Femur (tissue), 1 donor: ENCODE measurements around the gene DOCK1.

Source experiments
- DNase-seq: peaks from one replicate; pipeline ENCODE4 v3.0.0-alpha.2; 2017

The DOCK1 gene

DNA sequence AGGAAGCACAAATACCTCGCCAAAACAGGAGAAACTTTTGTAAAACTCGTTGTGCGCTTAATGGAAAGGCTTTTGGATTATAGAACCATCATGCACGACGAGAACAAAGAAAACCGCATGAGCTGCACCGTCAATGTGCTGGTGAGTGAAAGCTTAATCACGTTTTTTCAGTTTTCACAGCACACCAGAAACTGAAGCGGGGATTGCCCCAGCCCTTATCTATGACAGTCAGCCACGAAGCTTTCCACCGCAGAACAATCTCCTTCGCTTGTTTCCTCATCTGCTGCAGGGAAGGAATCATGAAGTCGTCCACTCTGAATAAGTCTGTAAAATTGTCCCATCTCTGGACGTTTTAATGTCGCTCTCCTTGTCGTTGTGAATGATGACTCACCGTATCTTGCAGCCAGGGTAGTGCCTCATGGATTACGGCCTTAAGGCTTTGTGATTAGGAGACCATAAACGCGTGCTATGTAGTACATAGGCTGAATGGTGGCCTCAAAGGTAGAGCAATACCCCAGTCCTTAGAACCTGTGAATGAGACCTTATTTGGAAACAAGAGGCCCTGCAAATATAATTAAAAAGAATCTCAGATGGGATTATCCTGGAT is 468.9 kb downstream of the DOCK1 start:
- no peak for DNase-seq

DNA sequence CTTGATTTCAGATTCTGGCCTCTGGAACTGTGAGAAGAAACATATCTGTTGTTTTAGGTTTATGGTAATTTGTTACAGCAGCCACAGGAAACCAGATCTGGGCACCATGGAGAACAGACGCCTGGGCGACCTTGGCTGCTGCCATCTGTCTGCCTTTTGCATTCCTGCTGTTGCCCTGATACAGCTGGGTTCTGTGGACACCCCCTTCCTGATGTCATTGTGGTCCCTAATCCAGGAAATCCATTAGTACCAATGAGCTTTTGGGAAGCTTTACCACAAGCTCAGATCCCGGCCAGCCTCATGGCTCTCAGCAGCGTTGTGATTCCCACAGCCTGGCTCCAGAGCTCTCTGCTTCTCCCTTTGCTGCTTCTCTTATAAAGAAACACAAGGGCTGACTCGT is 469.7 kb downstream of the DOCK1 start:
- DNase-seq, result peak; percentile 42

DNA sequence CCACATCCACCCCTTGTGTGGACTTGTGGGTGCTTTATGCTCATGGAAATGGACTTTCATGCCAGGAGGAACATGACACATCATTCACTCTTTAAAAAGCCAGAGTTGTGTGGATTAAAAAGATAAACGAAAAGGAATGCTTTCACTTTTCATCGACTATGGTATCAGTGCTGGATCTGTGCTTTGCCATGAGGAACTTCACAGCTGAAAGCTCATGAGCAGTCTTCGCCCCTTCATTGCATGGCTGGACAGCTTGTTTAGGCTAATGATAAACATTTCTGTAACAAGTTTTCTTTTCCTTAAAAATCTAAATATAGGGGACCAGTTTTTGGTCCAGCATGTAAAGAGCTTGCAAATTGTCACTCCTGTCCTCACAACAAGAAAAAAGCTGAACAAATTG is 470.2 kb downstream of the DOCK1 start:
- no peak for DNase-seq

DNA sequence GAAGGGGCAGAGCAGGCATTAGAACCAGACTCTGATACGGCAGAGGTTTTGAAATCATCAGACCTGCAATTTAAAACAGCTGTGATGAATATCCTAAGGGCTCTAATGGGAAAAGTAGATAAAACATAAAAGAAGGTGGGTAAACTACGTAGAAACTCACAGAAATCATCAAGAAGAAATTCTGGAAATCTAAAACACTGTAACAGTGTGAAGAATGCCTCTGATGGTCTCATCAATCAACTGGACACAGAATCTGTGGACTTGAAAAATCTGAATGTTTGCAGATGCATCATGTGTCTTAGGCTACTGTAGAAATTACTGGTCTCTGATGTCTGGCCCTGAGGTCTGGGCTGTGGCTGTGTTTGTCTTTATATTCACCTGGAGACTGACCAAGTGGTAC is 470.8 kb downstream of the DOCK1 start:
- no peak for DNase-seq

DNA sequence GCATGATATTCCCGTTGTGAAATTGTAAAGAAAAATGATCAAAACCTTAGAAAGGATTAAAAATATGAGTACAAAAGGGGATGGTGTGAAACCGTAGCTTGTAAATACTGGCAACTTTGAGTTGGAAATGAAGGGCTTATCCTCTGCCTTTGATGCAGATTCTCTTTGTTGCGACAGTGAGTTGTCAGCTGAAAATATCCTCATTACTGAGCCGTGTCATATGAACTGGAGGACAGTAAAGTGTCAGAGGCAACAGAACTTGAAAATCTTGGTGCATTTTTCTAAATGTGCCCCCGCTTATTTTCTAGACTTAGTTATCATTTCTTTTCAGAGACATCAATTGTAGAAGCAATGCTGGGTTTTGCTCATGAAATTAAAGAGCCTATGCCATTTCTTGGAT is 473.4 kb downstream of the DOCK1 start:
- DNase-seq, result no peak

GRCh38 chr10:127384532-127384931 is 479.3 kb downstream of the DOCK1 start:
- DNase-seq, result no peak

DNA sequence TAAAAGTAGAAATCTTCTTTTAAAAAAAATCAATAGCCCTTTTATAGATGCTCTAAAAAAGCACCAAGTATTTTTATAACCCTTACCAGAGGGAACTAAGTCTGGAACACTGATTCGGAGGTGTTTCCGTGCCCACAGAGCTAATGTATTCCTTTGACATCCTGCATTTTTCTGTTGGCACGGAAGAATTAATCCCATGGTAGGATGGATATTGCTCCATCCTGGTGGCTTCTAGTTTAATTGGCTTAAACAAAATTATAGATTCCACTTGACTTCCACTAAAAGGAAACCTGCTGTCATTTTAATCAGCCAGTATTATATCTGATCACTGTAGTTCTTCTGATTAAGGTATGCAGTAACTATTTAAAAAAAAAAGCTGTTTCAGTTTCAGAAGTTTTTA is 479.8 kb downstream of the DOCK1 start:
- DNase-seq, result no peak

- no peak for DNase-seq
Observed at GRCh38 chr10:127386606-127387327, 481.5 kb downstream of the DOCK1 start.

- DNase-seq, result no peak
Observed at GRCh38 chr10:127391875-127392274, 486.6 kb downstream of the DOCK1 start.

GRCh38 chr10:127392351-127393235 is 487.4 kb downstream of the DOCK1 start:
- no peak for DNase-seq

DNA sequence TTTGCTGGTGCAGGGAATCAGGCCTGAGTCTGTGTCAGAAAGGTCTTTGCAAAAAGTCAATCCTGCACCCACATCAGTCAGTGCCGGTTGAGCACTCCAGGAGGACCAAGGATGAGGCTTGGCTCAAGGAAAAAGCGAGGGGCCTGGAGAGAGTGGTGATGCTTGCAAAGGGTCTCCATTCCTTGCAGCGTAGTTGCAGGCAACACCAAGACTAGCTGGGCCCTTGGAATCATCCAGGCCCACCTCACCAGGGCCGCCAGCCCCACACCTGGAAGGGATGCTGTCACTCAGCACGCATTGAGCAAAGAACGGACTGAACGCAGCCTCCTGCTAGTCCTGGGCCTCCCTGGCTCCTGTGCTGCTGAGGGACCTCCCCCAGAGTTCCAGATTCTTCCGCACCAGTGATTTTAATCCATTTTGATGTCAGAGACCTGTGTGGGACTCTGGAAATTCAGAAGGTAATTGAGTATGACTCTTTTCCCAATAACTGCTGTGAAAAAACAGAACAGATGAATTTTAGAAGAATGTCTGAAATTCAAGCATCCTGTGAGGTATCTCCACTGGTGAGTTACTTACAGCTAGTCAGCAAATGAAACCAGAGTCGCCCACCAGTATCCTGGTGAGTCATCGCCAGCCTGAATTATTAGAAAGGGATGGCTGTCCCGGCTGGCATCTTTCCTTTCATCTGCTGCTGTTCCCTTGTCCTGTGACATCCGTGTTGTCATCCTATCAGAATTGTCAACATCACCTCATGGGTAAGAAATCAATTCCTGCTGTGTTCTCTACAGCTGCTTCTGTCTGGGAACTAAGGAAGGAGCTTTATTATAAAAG is 493.1 kb downstream of the DOCK1 start:
- no peak for DNase-seq

GRCh38 chr10:127398971-127399365 is 493.7 kb downstream of the DOCK1 start:
- no peak for DNase-seq

- DNase-seq, result no peak
Observed at GRCh38 chr10:127399668-127400067, 494.4 kb downstream of the DOCK1 start.

DNA sequence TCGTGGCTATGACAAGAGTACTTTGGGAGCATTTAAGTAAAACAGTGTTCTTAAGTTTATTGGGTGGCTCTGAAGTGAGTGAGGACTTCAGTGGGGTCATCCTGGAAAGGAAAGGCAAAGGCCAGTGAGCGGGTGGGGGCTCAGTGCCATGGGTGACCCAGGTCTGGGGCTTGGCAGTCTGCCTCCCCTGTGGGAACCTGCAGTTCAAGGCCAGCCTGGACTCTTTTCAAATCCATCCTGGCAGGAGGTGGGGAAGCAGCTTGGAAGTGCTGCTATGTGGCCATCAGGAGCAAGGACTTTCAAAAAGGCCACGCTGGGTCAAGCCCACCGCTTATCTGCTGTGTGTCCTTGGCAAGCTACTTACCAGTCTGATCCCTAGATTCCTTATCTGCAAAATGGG is 495.0 kb downstream of the DOCK1 start:
- DNase-seq, result no peak

DNA sequence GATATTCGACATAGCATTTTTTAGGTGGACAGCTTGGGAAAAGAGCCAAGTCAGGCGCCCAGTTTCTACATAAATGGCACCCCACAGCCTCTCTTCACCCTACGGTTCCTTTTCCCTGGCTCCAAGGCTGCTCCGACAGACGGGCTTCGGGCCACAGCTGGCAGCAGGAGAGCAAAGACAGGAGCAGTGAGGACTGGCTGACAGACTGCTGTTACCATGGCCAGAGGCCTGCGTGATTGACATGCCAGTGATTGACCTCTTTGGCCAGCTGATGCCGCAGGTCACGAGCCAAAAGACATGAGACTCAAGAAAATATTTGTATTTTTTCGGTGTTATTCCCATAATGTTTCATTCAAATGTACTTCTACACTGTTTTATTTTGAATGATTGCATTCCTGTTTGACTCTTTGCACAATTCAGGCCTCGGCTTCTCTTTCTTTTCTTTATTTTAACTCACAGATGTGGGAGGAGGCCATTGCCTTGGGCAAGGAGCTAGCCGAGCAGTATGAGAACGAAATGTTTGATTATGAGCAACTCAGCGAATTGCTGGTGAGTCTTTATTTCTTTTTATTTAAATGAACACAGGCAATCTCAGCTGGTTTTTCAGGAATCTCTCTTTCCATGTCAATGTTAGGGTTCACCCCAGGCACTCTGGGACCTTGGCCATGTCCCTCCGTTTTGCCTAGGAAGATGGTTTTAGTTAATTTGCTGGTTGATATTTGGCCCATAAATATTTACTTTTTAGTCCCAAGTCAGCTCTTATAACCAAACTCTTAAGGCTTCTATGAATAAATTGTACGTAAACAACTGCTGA is 497.6 kb downstream of the DOCK1 start:
- DNase-seq, result no peak

DNA sequence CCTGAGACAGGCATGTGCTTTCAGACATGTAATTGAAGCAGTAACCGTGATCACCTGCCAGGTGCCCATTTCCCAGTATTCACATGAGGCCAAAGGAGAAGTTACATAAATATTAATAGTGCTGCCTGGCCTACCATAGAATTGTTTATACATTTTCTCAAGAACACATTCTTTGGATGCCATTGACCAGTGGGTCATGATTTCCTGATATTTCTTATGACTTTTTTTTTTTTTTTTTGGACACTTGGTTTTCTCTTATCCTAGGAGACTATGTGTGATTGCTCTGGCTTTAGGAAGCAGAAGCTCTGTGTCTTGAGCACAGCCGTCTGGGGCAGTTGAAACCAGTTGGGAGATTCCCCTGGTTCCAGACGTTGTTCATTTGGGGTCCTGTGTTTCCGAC is 500.0 kb downstream of the DOCK1 start:
- DNase-seq, result no peak

DNA sequence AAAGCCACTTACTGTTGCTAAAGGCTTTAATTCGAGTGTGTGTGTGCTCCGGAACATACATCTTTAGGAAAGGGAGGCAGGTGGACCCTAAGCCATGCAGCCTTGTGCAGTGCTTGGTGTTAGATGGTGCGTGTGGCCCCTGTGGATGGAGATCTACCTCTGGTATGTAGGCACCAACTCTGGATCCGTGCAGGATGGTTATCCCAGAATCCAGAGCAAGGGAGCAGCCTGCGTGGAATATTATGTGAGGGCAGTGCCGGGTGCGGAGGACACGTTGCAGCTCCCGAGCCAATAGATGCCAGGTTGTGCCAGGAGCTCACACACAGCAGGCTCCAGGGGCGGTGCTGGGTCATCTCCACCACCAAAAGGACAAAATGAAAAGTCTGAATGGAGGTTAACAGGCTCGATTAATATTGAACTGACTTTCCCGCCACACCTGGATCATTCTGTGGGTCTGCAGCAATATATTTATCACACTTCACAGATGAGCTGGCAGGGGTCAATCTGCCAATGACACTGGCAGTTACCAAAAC is 500.9 kb downstream of the DOCK1 start:
- no peak for DNase-seq

DNA sequence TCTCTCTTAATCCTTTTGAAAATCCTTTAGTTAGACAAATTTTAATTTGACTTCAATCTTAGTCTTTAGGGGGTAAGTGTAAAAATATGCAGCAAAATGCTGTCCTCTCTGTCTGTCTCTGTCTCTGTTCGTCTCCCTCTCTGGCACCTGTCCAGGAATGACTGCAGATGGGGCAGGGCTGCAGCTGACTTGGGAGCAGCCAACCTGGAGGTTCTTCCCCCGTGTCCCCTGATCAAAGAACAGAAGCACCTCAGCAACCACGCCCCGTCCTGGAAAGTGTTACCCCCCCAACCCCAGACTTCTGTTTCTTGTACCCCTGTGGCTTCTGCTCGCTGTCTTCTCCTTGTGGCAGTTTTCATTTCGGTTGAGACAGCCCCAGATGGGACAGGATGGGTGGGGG is 502.3 kb downstream of the DOCK1 start:
- DNase-seq, result no peak

DNA sequence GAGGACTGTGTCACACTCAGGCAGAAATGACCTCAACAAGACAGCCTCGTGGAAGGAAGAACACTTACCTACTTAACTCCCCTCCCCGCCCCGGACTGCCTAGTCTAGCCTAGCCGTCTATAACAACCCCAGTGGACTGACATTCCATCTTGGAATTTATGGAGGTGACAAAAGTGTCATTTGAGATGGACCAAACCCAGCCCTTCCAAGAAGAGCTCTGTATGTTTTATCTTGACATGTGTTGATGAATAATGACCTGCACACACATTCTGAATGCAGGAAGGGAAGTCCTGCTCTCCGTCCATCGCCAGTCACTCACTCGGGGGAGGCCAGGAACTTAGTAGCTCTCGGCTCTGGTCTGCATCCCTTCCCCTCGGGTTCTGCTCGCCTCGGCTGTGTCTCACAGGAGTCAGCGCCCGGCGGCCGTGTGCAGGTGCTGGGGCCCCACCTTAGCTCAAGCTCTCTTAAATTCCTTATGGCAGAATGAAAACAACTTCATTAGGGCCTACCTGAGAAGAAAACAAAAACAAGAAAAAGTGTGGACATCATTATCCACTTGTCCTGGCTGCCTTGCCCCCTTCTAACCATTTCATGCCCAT is 503.0 kb downstream of the DOCK1 start:
- no peak for DNase-seq

- DNase-seq, result no peak
Observed at GRCh38 chr10:127408733-127409132, 503.5 kb downstream of the DOCK1 start.

DNA sequence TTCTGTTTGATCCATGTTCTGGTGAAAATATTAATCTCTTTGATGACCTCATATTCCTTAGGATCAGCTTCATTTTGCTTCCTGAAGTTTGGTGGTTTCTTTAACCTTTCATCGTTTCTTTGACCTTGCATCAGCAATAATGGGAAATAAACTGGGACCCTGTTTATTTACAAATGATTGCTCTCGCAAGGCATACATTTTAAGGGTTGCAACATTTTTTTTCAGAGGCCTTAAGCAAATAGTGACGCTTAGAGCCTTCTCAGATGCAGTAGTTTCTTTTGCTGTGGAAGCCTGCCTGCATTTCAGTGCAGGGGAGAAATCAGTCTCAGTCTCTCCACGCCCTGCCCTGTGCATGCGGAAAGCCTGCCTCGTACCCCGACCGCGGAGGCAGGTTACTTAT is 504.8 kb downstream of the DOCK1 start:
- DNase-seq, result no peak
